Left cardiac atrium (tissue), 4 donors: ENCODE measurements around the gene KRR1. TPM values are rescaled to one million over a fixed set of nuclear protein-coding genes. Genes with fewer than 3 reads are reported as not detected.
A peak's percentile ranks its signal among the peaks of the same experiment; 100 is the strongest.
"Not testable (repeated sequence)": the region's sequence is repeated elsewhere in the genome, so short reads cannot be mapped to it uniquely, and the experiment has no call there.

ENCODE experiments used
- ATAC-seq, 2 donors: fragments of 200-7000 bp; cut with Tn5 transposase; one replicate each; pipeline ENCODE4 v1.9.1; 2020; ENCODE audit warnings: mild to moderate bottlenecking in 2 of 2, moderate library complexity in 2 of 2
- DNase-seq: peaks from one replicate; pipeline ENCODE4 v3.0.0-alpha.2; 2020
- intact Hi-C, 2 donors: fragments of 100-400 bp; cut with DNase I; formaldehyde crosslinking; loops; one replicate each; pipeline versions ENCODE4 v1.14.1 to v1.15.1; 2022 to 2023
- total RNA-seq, 2 donors: library from RNA; stranded (reverse); fragmentation: NEBNext Ultra II Directional; extraction: Animal tissue kit (Norgen Biotek cat#: 25700); gene quantifications; one replicate each; pipeline ENCODE4 v1.2.1, GENCODE V29; 2021
- donor health status: DM: no; HTN: yes; CAD: no.
- donor health status: DM: no; HTN: yes; CAD: no; lungs with severe emphysema.
- donor health status: DM: yes; HTN: yes; CAD: no.
- donor health status: Dilated cardiomyopathy.

The KRR1 gene
- total RNA-seq, 2 donors from 2014 or later = 30.0 to 37.9 TPM

DNA sequence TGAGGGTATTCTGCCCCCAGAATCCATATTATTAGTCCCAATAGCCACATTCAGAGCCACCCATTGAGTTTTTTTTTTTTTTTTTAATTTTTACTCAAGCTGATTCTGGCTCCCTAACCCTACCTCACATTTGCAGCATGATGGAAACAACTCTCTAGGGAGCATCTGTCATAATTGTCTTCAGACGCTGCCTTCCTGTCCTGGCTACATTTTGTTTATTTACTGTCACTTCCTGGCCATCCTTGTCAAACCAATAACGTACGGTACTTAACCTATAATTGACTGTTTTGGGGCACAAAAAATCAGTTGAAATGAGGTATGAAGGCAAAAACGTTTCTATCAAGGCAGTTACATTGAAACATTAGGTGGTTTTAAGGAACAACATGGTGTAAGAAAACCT is 28.8 kb downstream of the KRR1 start:
- DNase-seq = no peak
- no peak for ATAC-seq
- intact Hi-C loops = loop anchor here in 1 of 2 donors (10.0 kb wide), 1 partner anchor 88 kb away; the partner anchor contains the start of gene GLIPR1L2

DNA sequence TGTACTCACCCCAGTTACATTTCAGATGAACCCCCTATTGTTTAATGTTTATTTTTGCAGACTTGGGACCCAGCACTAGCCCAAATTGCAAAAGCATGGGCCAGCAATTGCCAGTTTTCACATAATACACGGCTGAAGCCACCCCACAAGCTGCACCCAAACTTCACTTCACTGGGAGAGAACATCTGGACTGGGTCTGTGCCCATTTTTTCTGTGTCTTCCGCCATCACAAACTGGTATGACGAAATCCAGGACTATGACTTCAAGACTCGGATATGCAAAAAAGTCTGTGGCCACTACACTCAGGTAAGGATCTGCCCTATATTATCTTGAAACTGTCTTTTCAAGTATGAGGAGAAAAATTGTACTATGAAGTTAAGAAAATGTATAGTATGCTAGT is 29.6 kb downstream of the KRR1 start:
- intact Hi-C loops = loop anchor here in 1 of 2 donors (10.0 kb wide), 1 partner anchor 87 kb away; the partner anchor contains the start of gene GLIPR1L2
- no peak for ATAC-seq

DNA sequence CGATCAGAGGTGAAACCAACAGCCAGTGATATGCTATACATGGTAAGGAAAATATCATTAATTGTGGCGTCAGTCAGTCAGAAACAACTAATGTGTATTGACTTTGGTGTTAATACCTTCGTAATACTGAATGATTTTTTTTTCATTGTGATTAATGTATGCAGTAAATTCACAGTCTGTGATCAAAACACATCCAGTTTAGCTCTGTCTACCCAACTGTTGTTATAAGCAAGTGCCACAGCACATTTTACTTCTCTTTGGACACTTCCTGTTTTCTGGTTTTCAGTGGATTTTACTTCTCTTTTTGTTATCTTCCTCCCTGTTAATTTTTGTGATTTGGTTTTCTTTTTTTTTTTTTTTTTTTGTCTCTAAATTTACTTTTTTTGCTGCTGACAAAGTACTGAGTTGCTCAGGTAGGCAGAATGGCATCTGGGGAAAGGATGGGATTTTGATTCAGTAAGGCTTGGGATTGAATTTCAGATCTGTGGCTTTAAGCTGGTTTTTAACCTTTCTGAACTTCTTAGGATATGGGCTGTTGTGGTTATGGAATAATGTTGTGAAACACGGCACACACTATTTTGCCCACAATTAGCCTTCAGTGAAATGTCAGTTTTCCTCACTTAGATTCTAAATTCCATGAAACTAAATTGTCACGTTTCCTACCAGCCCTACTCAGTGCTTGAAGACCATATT is 30.2 kb downstream of the KRR1 start:
- DNase-seq = no peak
- intact Hi-C loops = loop anchor here in 1 of 2 donors (10.0 kb wide), 1 partner anchor 86 kb away; the partner anchor contains the start of gene GLIPR1L2
- peak; percentile 14 to 26 for ATAC-seq

More for the DNA sequence above, 29.6 kb downstream of the KRR1 start:
- no peak for DNase-seq

DNA sequence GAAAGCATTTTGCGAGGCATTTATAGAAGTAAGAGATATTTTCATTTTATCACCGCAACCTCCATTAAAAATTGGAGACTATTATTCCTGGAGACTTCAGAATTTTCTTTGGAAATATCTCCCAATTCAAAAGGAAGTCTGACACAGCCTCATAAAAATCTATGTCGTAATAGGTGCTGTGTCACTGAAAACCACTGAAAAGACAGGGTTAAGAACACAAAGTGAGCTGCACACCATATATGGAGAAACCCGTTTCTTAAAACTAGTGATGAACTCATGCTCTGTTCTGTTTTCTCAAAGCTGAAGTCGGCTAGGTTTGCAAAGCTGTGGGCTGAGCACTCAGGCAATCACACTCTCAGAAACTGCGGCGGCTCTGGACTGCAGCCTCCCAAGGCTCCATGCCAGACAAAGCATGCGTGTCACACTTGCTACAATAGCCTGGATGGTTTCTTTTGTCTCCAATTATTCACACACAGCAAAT is 30.9 kb downstream of the KRR1 start, which contains the start of gene GLIPR1:
Gene GLIPR1, plus strand, starts transcription at position 287 of the 481 bp plus-strand sequence. Its CDS starts 126 bp downstream, at position 413.
- ATAC-seq (peak; percentile 89 to 95), DNase-seq (peak; percentile 77)
- intact Hi-C loops = loop anchor here in 1 of 2 donors (10.0 kb wide), 1 partner anchor 86 kb away; the partner anchor contains the start of gene GLIPR1L2

DNA sequence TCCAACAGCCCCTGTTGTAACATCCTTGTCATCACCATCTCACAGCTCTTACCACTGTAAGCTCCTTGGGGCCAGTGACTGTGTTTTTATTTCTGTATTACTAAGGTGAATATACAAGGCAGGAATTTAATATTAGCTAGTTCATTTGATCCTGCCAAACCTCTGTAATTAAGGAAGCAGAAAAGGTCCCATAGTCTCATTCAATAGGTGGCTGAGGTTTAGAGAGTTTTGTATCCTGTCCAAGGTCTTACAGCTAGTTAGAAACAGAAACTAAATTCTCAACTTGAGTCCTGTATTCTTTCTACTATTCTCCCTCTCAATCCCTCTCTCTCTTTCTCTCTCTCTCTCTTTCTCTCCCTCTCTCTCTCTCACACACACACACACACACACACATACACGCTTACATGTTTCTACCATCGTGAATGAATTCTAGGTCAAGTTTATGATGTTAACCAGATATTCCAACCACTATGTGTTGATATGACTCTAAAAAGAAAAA is 31.4 kb downstream of the KRR1 start:
- ATAC-seq (peak in 1 of 2 donors; percentile 34), DNase-seq (no peak)
- intact Hi-C loops = loop anchor here in 1 of 2 donors (10.0 kb wide), 1 partner anchor 85 kb away; the partner anchor contains the start of gene GLIPR1L2

GRCh38 chr12:75478116-75478794 is 33.2 kb downstream of the KRR1 start:
- intact Hi-C loops = no loop called here
- DNase-seq = no peak
- peak in 1 of 2 donors; percentile 35 for ATAC-seq

- DNase-seq = no peak
- ATAC-seq = no peak
- intact Hi-C loops = no loop called here
These were observed 34.3 kb downstream of the KRR1 start for GRCh38 chr12:75477137-75477536.

GRCh38 chr12:75476071-75476470 is 35.3 kb downstream of the KRR1 start:
- intact Hi-C loops = no loop called here
- DNase-seq (no peak), ATAC-seq (no peak)

DNA sequence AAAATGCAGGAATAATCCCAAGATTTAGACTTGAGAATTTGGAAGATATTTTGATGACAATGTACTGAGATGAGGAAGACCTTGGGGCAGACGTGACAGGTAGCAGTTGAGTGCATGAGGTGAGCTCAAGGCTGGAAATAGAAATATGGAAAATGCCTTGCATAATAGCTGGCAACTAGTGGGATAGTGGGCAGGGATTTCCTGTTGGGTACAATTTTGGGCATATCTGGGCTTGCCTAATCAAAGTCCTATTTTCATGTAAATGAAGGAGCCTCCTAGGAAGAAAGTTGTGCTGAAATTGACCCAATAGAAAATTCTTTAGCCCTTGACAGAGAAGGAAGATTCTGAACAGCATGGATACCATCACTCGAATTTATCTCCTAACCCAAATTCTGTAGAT is 37.3 kb downstream of the KRR1 start:
- intact Hi-C loops = no loop called here
- ATAC-seq (no peak), DNase-seq (no peak)

DNA sequence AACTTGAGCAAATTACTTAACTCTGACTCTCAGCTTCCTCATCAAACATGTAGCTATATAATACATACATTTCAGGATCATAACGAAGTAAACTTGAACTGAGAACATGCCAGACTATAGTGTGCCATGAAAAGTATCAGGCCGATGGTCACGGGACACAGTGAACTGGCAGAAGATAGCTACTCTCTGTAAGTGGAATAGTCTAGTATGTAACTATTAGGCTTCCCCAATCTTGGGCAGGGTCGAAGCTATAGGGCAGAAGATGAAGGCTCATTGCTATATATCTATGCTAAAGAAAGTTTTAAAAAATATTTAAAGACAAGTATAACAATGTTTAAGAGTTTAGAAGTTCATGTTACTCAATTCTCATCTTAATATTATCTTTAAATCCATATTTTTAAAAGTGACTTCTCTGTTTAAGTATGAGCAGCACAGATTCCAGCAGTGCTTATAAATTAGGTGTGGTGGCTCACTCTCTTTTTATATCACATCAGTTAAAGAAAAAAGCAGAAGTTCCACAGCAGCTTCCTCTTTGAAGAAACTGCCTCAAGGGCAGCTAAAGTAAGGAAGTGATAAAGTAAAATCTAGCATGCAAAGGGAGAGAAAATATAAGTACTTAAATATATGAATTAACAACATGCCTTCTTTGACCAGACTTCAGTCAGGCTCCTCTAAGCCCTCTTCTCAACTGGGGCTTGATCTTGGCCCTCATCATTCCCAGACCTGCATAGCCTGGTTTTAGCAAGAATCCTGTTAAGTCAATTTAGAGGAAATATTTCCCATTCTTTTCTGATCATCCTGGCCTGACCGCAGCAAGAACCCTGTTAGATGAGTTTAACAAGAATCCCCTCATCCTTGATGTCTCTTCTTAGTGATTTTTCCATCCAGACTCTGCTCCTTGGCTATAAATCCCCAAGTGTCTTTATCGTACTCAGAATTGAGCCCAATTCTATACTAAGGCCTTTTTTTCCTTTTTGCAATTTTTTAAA is 39.2 kb downstream of the KRR1 start:
- no peak for DNase-seq
- intact Hi-C loops = no loop called here
- no peak for ATAC-seq

DNA sequence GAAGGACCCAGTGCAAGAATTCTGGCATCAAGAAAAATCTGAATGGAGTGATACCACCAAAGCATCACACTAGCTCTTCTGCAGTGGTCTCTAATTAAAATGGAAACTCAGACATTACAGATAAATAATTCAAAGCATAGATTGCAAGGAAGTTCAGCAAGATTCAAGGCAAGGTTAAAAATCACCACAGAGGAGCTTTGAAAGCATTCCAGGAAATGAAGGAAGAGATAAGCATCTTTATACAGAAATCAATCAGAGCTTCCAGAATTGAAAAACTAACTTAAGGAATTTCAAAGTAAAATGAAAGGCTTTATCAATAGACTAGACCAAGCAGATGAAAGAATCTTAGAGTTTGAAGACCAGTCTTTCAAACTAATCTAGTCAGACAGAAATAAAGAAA is 51.2 kb downstream of the KRR1 start:
- intact Hi-C loops = no loop called here

DNA sequence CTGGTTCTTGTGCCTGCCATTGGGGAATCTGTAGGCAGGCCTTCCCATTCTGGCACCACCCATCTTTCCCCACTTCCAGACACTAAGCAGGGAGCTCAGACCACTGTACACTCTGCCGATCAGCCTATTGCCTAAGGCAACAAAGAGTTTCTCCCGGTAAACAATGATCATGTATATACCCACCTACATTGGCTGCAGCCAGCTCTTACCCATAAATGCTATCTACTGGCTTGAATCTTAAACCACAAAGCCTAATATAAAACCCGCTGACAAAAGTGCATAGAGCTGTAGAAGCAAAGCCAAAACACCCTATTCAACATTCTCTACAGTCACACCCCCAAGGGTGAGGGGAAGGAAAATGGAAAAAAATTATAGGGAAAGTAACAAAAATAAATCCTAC is 51.7 kb downstream of the KRR1 start:
- ATAC-seq (no peak), DNase-seq (no peak)
- intact Hi-C loops = no loop called here

More for the DNA sequence above, 51.2 kb downstream of the KRR1 start:
- no peak for ATAC-seq
- no peak for DNase-seq

GRCh38 chr12:75457866-75458265 is 53.5 kb downstream of the KRR1 start:
- intact Hi-C loops, ATAC-seq, DNase-seq: not testable (repeated sequence)

- intact Hi-C loops = no loop called here
- DNase-seq (no peak), ATAC-seq (no peak)
These were observed 54.2 kb downstream of the KRR1 start for GRCh38 chr12:75457191-75457590.

- ATAC-seq (no peak), DNase-seq (no peak)
- intact Hi-C loops = no loop called here
These were observed 55.6 kb downstream of the KRR1 start for GRCh38 chr12:75455839-75456238.

DNA sequence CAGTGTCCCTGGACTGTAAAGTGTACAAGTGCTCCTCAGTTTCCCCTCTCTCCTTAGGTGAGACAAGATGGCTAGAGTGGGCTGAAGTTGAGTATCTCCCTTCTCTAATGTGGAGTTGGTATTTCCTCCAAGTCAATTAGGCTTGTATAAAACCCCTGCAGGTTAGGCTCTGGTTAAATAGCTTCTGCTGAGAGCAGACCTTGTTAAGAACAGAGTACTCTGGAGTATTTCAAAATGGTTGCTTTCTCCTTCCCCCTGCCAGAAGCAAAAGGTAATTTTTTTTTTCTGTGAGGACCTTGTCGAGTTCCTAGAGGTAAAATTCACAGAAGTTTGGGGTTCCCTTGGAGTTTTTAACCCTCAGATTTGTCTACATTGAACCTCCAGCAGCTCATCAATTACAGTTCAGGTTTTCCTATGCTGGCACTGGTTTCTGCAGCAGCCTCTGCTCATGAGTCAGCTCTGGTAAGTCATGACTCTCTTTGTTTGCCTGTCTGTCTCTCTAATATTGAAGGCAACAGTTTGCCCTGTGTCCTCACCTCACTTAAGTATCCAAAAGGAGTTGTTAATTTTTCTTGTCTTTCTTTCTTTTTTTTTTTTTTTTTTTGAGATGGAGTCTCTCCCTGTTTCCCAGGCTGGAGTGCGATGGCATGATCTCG is 58.6 kb downstream of the KRR1 start:
- ATAC-seq (no peak), DNase-seq (no peak)
- intact Hi-C loops = no loop called here

DNA sequence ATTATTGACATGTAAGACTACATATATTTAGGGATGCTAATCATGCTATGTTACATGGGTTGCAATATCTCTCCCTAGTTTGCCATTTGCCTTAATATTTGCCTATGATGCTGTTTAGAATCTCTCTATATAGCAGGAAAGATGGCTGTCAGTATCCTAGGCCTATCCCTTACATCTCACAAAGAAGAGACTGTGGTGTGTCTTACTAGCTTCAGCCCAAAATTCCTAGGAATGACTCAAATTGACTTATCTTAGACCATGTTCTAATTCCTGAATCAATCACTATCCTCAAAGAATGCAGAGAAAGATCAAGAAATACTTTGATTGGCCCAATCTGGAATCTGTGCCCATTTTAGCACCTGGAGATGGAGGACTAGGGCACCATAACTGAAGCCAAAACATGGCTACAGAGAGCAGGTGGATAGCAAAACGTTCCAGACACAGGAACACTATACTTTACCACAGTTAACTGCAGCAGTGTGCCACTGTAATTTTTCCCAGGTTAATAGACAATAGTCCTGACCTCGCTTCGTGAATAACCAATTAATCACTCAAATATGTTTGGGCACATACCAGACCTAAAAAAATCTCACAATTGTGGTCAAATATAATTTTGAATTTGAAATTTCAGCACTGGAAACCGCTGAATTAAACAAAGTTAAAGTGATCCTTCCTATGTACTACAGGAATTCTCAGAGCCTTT is 63.6 kb downstream of the KRR1 start:
- intact Hi-C loops = no loop called here
- ATAC-seq (no peak), DNase-seq (no peak)

- no peak for DNase-seq
- intact Hi-C loops = no loop called here
These were observed 64.6 kb downstream of the KRR1 start for GRCh38 chr12:75446857-75447256.

More at GRCh38 chr12:75446857-75447256, 64.6 kb downstream of the KRR1 start:
- no peak for ATAC-seq
